Right lobe of liver (tissue), 4 donors: ENCODE results near the gene LSM3.

Source experiments
- CTCF ChIP-seq, 4 donors: fragments of 200-600 bp in 3 of 4; fragments of 450-650 bp in 1 of 4; IDR thresholded peaks; one replicate each; pipeline versions ENCODE4 v1.5.1 to v1.8.0; 2016 to 2022; ENCODE audit warnings: antibody characterized with exemption in 4 of 4, mild to moderate bottlenecking in 2 of 4
- POLR2A ChIP-seq: fragments of 450-650 bp; IDR thresholded peaks from one replicate; pipeline ENCODE4 v1.6.1; 2017; ENCODE audit warnings: antibody characterized with exemption, mild to moderate bottlenecking
- donor health status: DM: no; HTN: no; CAD: no.
- donor health status: DM: no; HTN: no; CAD: no.
- donor health status: DM: no; HTN: yes; CAD: no.

GRCh38 chr3:14214764-14215163 is 36.1 kb downstream of the LSM3 start:
- no peak for TF ChIP-seq CTCF (IDR thresholded peaks at IDR 0.05)
- TF ChIP-seq POLR2A = no peak
